SK-N-SH treated with all-trans-retinoic acid at 6 μM for 48 hours (cell line): Measurements from ENCODE around the gene LCE2C.
"Not testable (repeated sequence)": the region's sequence is repeated elsewhere in the genome, so short reads cannot be mapped to it uniquely, and the experiment has no call there.

Experiments
- ATAC-seq: fragments of 200-7000 bp; cut with Tn5 transposase; 3 replicates; pipeline ENCODE4 v1.9.1; 2020; ENCODE audit warnings: mild to moderate bottlenecking, moderate library complexity
- BACH2 ChIP-seq: fragments of 250-450 bp; sonication (Bioruptor Pico); IDR thresholded peaks from 2 replicates; pipeline ENCODE4 v1.9.0; 2021; ENCODE audit warnings: mild to moderate bottlenecking, borderline replicate concordance
- CREB5 ChIP-seq: fragments of 250-450 bp; sonication (Bioruptor Pico); IDR thresholded peaks from 2 replicates; pipeline ENCODE4 v1.5.1; 2020; ENCODE audit warnings: low read depth, mild to moderate bottlenecking, moderate library complexity
- CSDC2 ChIP-seq: fragments of 250-450 bp; sonication (Bioruptor Pico); IDR thresholded peaks from 2 replicates; pipeline ENCODE4 v1.5.0; 2020; ENCODE audit warnings: mild to moderate bottlenecking, moderate library complexity
- CSRNP3 ChIP-seq: fragments of 250-450 bp; sonication (Bioruptor Pico); IDR thresholded peaks from 2 replicates; pipeline ENCODE4 v1.5.1; 2021; ENCODE audit warnings: mild to moderate bottlenecking, moderate library complexity
- ESRRG ChIP-seq: fragments of 250-450 bp; sonication (Bioruptor Pico); IDR thresholded peaks from 2 replicates; pipeline ENCODE4 v1.6.1; 2021; ENCODE audit warnings: mild to moderate bottlenecking
- GLIS3 ChIP-seq: fragments of 250-450 bp; sonication (Bioruptor Pico); IDR thresholded peaks from 2 replicates; pipeline ENCODE4 v1.5.0; 2020; ENCODE audit warnings: mild to moderate bottlenecking, moderate library complexity
- ISL1 ChIP-seq: fragments of 250-450 bp; sonication (Bioruptor Pico); IDR thresholded peaks from 2 replicates; pipeline ENCODE4 v2.1.2; 2022; ENCODE audit warnings: mild to moderate bottlenecking, moderate library complexity
- OSR1 ChIP-seq: fragments of 250-450 bp; sonication (Bioruptor Pico); IDR thresholded peaks from 2 replicates; pipeline ENCODE4 v1.8.0; 2022; ENCODE audit warnings: moderate library complexity, mild to moderate bottlenecking, inconsistent platforms
- PATZ1 ChIP-seq: fragments of 250-450 bp; sonication (Bioruptor Pico); IDR thresholded peaks from 2 replicates; pipeline ENCODE4 v1.8.0; 2020; ENCODE audit warnings: mild to moderate bottlenecking, moderate library complexity, borderline replicate concordance
- POU6F1 ChIP-seq: fragments of 250-450 bp; sonication (Bioruptor Pico); IDR thresholded peaks from 2 replicates; pipeline ENCODE4 v1.8.0; 2021; ENCODE audit warnings: low read depth, mild to moderate bottlenecking, moderate library complexity, borderline replicate concordance
- PPARA ChIP-seq: fragments of 250-450 bp; sonication (Bioruptor Pico); IDR thresholded peaks from 2 replicates; pipeline ENCODE4 v1.5.0; 2020; ENCODE audit warnings: mild to moderate bottlenecking, borderline replicate concordance
- TOX ChIP-seq: fragments of 250-450 bp; sonication (Bioruptor Pico); IDR thresholded peaks from 2 replicates; pipeline ENCODE4 v1.8.0; 2021; ENCODE audit warnings: mild to moderate bottlenecking, moderate library complexity, borderline replicate concordance
- TSHZ2 ChIP-seq: fragments of 250-450 bp; sonication (Bioruptor Pico); IDR thresholded peaks from 2 replicates; pipeline ENCODE4 v1.5.0; 2020; ENCODE audit warnings: mild to moderate bottlenecking, moderate library complexity
- ZC3H10 ChIP-seq: fragments of 250-450 bp; sonication (Bioruptor Pico); IDR thresholded peaks from 2 replicates; pipeline ENCODE4 v1.5.1; 2021; ENCODE audit warnings: mild to moderate bottlenecking, moderate library complexity
- ZFP30 ChIP-seq: fragments of 450-650 bp; formaldehyde crosslinking; IDR thresholded peaks from 2 replicates; pipeline ENCODE4 v1.5.0; 2022; ENCODE audit warnings: mild to moderate bottlenecking, moderate library complexity
- ZNF565 ChIP-seq: fragments of 450-650 bp; formaldehyde crosslinking; conservative IDR thresholded peaks from 2 replicates; pipeline ENCODE4 v1.5.0; 2020; ENCODE audit warnings: low read depth, mild to moderate bottlenecking, moderate library complexity
- ZNF70 ChIP-seq: fragments of 450-650 bp; formaldehyde crosslinking; IDR thresholded peaks from 2 replicates; pipeline ENCODE4 v1.5.0; 2020; ENCODE audit warnings: mild to moderate bottlenecking, moderate library complexity
- ZNF8 ChIP-seq: fragments of 450-650 bp; formaldehyde crosslinking; IDR thresholded peaks from 2 replicates; pipeline ENCODE4 v1.5.0; 2020; ENCODE audit warnings: mild to moderate bottlenecking, moderate library complexity

The LCE2C gene

GRCh38 chr1:152674983-152675382 is at the start of gene LCE2C:
LCE2C (plus strand) TSS chr1:152675279; CDS start chr1:152676016, 737 bp downstream.
- ATAC-seq, result not testable (repeated sequence)

GRCh38 chr1:152626744-152627143 is 48.3 kb upstream of the LCE2C start:
- no peak for ATAC-seq
- TF ChIP-seq ISL1 (CRISPR knock-in tag) (no peak), CSDC2 (no peak), TSHZ2 (CRISPR knock-in tag) (no peak), ZNF8 (CRISPR knock-in tag) (no peak), ZC3H10 (CRISPR knock-in tag) (no peak), BACH2 (CRISPR knock-in tag) (no peak), POU6F1 (CRISPR knock-in tag) (no peak), PPARA (no peak), PATZ1 (no peak)

GRCh38 chr1:152630596-152630995 is 44.5 kb upstream of the LCE2C start:
- no peak for ATAC-seq
- TF ChIP-seq PATZ1 (no peak), ZC3H10 (CRISPR knock-in tag) (no peak), GLIS3 (CRISPR knock-in tag) (no peak), BACH2 (CRISPR knock-in tag) (no peak), ESRRG (CRISPR knock-in tag) (no peak), TSHZ2 (CRISPR knock-in tag) (no peak), CREB5 (CRISPR knock-in tag) (no peak), ZNF70 (CRISPR knock-in tag) (no peak), TOX (no peak)

GRCh38 chr1:152640351-152640750 is 34.7 kb upstream of the LCE2C start:
- no peak for ATAC-seq
- TF ChIP-seq ISL1 (CRISPR knock-in tag) (no peak), ZFP30 (CRISPR knock-in tag) (no peak), ZNF565 (CRISPR knock-in tag) (no peak), OSR1 (CRISPR knock-in tag) (no peak), TSHZ2 (CRISPR knock-in tag) (no peak), CSDC2 (no peak), CSRNP3 (CRISPR knock-in tag) (no peak), BACH2 (CRISPR knock-in tag) (no peak)
